PC-3 (cell line): Measurements from ENCODE around the gene SAMD9L. TPM values are rescaled to one million over a fixed set of nuclear protein-coding genes. Genes with fewer than 3 reads are reported as not detected.

Experiments
- ATAC-seq: fragments of 200-7000 bp; cut with Tn5 transposase; 2 replicates; pipeline ENCODE4 v1.9.1; 2020; ENCODE audit warnings: mild to moderate bottlenecking, moderate library complexity
- BruUV-seq: library from RNA; stranded (reverse); fragments of 400-500 nt; replicated peaks from 2 replicates; lab custom pipeline; 2021; lab: Mats Ljungman, UMichigan
- CTCF ChIA-PET: fragments of 300-600 bp; sonication (Branson Sonifier 250); formaldehyde crosslinking; loops from one replicate; lab custom pipeline; 2022; ENCODE audit warnings: antibody characterized with exemption; lab: Charles Lee
- POLR2A ChIA-PET: fragments of 300-600 bp; sonication (Branson Sonifier 250); formaldehyde crosslinking; loops from one replicate; lab custom pipeline; 2022; ENCODE audit warnings: antibody characterized with exemption; ENCODE audit not compliant: unreplicated experiment; lab: Charles Lee
- DNase-seq: peaks from one replicate; pipeline ENCODE4 v3.0.0-alpha.2; 2015
- H2AFZ ChIP-seq: fragments of 300-600 bp; sonication (generic); 2 replicates; pipeline ENCODE4 v1.6.0; 2016; ENCODE audit warnings: antibody characterized with exemption, low read length
- H3F3A ChIP-seq: fragments of 300-600 bp; sonication (generic); one replicate; pipeline ENCODE4 v1.6.0; 2017; ENCODE audit warnings: antibody characterized with exemption, low read length, control low read depth, mild to moderate bottlenecking; ENCODE audit not compliant: unreplicated experiment
- H3K27ac ChIP-seq: fragments of 300-600 bp; sonication (generic); 2 replicates; pipeline ENCODE4 v1.5.1; 2016; ENCODE audit warnings: mild to moderate bottlenecking, low read length
- H3K27me3 ChIP-seq: fragments of 300-600 bp; sonication (generic); 2 replicates; pipeline ENCODE4 v1.6.1; 2016; ENCODE audit warnings: low read length, mixed read lengths
- H3K36me3 ChIP-seq: fragments of 300-600 bp; sonication (generic); 2 replicates; pipeline ENCODE4 v1.6.1; 2016; ENCODE audit warnings: low read depth, mixed run types, low read length, mixed read lengths
- H3K4me1 ChIP-seq: fragments of 300-600 bp; sonication (generic); 2 replicates; pipeline ENCODE4 v1.5.1; 2016; ENCODE audit warnings: low read length; ENCODE audit not compliant: insufficient read depth
- H3K4me2 ChIP-seq: fragments of 300-600 bp; sonication (generic); 2 replicates; pipeline ENCODE4 v1.6.0; 2016; ENCODE audit warnings: low read length
- H3K4me3 ChIP-seq: fragments of 300-600 bp; sonication (generic); 2 replicates; pipeline ENCODE4 v1.5.1; 2016; ENCODE audit warnings: mild to moderate bottlenecking, low read length, mixed read lengths
- H3K79me2 ChIP-seq: fragments of 300-600 bp; sonication (generic); 2 replicates; pipeline ENCODE4 v1.6.1; 2017; ENCODE audit warnings: low read length, mixed read lengths
- H3K9ac ChIP-seq: fragments of 300-600 bp; sonication (generic); 2 replicates; pipeline ENCODE4 v1.6.0; 2016; ENCODE audit warnings: mild to moderate bottlenecking, low read length
- H3K9me2 ChIP-seq: fragments of 300-600 bp; sonication (generic); replicated peaks from 2 replicates; pipeline ENCODE4 v1.6.1; 2016; ENCODE audit warnings: mixed run types, low read length, mixed read lengths
- H3K9me3 ChIP-seq: fragments of 300-600 bp; sonication (generic); 2 replicates; pipeline ENCODE4 v1.6.1; 2016; ENCODE audit warnings: low read length, mixed read lengths
- H4K20me1 ChIP-seq: fragments of 300-600 bp; sonication (generic); 2 replicates; pipeline ENCODE4 v1.6.1; 2016; ENCODE audit warnings: low read length, mixed read lengths
- EZH2 ChIP-seq: fragments of 300-600 bp; sonication (generic); IDR thresholded peaks from one replicate; pipeline ENCODE4 v1.6.1; 2017; ENCODE audit warnings: antibody characterized with exemption, mild to moderate bottlenecking, low read length; ENCODE audit not compliant: unreplicated experiment
- EZH2phosphoT487 ChIP-seq: fragments of 300-600 bp; sonication (generic); IDR thresholded peaks from 2 replicates; pipeline ENCODE4 v1.6.1; 2018; ENCODE audit warnings: mild to moderate bottlenecking, antibody characterized with exemption, low read length, borderline replicate concordance
- intact Hi-C: fragments of 100-400 bp; cut with micrococcal nuclease; formaldehyde crosslinking; loops from 2 replicates; pipeline ENCODE4 v1.9.0; 2023
- total RNA-seq: library from RNA; depleted of rRNA; stranded (reverse); fragments of >200 nt; gene quantifications from 2 replicates; pipeline ENCODE4 v1.2.3, GENCODE V29; 2014
- TF ChIP-seq, protein P1 (sequence below): fragments of 300-600 bp; sonication (generic); conservative IDR thresholded peaks from 2 replicates; pipeline ENCODE4 v1.5.1; 2017; ENCODE audit warnings: antibody characterized with exemption, low read depth, mild to moderate bottlenecking, low read length

SAMD9L gene
- total RNA-seq, 1 experiment from 2014 or later, result 2.8 TPM

DNA sequence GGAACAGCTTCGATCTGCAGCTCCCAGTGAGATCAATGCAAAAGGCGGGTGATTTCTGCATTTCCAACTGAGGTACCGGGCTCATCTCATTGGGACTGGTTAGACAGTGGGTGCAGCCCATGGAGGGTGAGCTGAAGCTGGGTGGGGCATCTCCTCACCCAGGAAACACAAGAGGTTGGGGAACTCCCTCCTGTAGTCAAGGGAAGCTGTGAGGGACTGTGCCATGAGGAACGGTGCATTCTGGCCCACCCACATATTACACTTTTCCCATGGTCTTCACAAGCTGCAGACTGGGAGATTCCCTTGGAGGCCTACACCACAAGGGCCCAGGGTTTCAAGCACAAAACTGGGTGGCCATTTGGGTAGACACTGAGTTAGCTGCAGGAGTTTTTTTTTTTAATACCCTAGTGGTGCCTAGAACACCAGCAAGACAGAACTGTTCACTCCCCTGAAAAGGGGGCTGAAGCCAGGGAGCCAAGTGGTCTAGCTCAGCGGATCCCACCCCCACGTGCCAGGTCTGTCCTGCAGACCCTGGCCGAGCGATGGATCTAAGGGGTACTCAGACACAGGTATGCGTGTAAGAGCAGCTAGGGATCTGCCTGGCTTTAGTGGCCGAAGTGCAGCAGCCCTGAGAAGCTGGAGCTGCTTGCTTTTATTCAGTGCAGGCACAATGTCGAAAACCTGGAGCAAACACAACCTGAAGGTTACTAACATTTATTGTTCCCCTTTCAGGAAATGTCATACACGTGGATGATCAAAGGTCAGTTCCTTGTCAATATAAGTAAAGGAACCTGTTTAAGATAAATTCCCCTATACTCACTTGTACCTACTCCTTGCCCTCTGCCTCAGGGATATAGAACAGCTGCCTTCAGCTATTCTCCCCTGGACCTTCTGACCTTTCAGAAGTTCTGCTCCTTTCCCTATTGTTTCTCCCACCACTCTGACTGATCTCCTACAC, 27.3 kb downstream of the SAMD9L start:
- ATAC-seq (no peak), DNase-seq (no peak)
- H3K9me3 ChIP-seq, result no peaks in the 10 kb centered on the region
- no peaks in the 10 kb centered on the region for H3K36me3 ChIP-seq
- H3K4me2 ChIP-seq, result no peak overlapping the region
- no peak overlapping the region for H2AFZ ChIP-seq
- no peak overlapping the region for H3K9ac ChIP-seq
- no peaks in the 10 kb centered on the region for H3K9me2 ChIP-seq
- H3K4me1 ChIP-seq, result peaks cover 22% of the 10 kb centered on the region
- intact Hi-C loops, result no loop called here
- ChIA-PET POLR2A (no interaction called here), CTCF (no interaction called here)
- no peaks in the 10 kb centered on the region for H4K20me1 ChIP-seq
- H3K27me3 ChIP-seq, result no peaks in the 10 kb centered on the region
- BruUV-seq, result no TSS peak
- TF ChIP-seq, protein P1, sequence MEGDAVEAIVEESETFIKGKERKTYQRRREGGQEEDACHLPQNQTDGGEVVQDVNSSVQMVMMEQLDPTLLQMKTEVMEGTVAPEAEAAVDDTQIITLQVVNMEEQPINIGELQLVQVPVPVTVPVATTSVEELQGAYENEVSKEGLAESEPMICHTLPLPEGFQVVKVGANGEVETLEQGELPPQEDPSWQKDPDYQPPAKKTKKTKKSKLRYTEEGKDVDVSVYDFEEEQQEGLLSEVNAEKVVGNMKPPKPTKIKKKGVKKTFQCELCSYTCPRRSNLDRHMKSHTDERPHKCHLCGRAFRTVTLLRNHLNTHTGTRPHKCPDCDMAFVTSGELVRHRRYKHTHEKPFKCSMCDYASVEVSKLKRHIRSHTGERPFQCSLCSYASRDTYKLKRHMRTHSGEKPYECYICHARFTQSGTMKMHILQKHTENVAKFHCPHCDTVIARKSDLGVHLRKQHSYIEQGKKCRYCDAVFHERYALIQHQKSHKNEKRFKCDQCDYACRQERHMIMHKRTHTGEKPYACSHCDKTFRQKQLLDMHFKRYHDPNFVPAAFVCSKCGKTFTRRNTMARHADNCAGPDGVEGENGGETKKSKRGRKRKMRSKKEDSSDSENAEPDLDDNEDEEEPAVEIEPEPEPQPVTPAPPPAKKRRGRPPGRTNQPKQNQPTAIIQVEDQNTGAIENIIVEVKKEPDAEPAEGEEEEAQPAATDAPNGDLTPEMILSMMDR, result no peak
- no peak for TF ChIP-seq EZH2
- no peak for TF ChIP-seq EZH2phosphoT487
- no peaks in the 10 kb centered on the region for H3K79me2 ChIP-seq
- no peak overlapping the region for H3K27ac ChIP-seq
- H3F3A ChIP-seq, result no peaks in the 10 kb centered on the region
- H3K4me3 ChIP-seq, result no peak overlapping the region

DNA sequence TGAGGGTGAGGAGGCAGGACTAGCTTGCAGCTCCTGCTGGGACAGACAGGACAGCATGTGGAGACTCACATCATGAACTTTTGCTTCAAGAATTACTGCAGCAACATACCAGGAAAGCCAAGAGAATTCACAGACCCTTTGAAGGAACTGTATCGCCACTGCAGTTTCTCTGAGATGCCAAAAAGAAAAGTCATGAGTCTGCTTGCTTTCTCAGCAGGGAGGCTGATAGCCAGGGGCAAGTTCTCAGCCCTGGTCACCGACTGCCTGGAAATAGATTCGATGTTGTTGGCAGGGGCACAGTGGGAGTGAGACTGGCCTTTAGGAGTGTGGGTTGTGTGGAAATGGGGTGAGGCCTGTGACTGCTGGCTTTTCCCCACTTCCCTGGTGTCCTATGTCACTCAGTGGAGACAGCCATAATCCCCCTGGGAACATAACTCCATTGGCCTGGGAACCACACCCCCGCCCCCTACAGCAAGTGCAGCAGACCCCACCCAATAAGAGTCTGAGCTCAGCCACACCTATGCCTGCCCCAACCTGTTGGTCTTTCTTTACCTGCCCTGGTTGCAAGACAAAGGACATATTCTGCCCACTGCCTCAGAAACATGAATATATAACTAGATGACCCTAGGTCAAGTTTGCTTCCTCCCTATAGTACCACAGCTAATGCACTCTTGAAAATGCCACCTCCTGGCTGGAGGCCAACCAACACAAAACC, 28.8 kb downstream of the SAMD9L start:
- H3K9me2 ChIP-seq, result no peaks in the 10 kb centered on the region
- TF ChIP-seq EZH2phosphoT487, result no peak
- no peak for TF ChIP-seq EZH2
- TF ChIP-seq, protein P1, result no peak
- no peaks in the 10 kb centered on the region for H3K79me2 ChIP-seq
- no peak for ATAC-seq
- no peaks in the 10 kb centered on the region for H3F3A ChIP-seq
- no peaks in the 10 kb centered on the region for H3K9me3 ChIP-seq
- DNase-seq, result no peak
- H2AFZ ChIP-seq, result peak overlapping the region; percentile 26; the same call in 1 of the 2 replicates
- H3K4me3 ChIP-seq, result no peak overlapping the region
- BruUV-seq, result no TSS peak
- no peak overlapping the region for H3K9ac ChIP-seq
- H3K27me3 ChIP-seq, result no peaks in the 10 kb centered on the region
- H4K20me1 ChIP-seq, result no peaks in the 10 kb centered on the region
- H3K4me1 ChIP-seq, result peaks cover 34% of the 10 kb centered on the region
- CTCF ChIA-PET, result no interaction called here
- no peak overlapping the region for H3K27ac ChIP-seq
- H3K36me3 ChIP-seq, result no peaks in the 10 kb centered on the region
- POLR2A ChIA-PET, result no interaction called here
- intact Hi-C loops, result loop anchor here (2.0 kb wide), 1 partner anchor 27 kb away; no protein-coding TSS in a partner anchor
- no peak overlapping the region for H3K4me2 ChIP-seq
